Stimulated activated CD4-positive, alpha-beta T cell treated with anti-CD3 and anti-CD28 coated beads, Interleukin-2, amount 100 ng/mL, for 24 hours (primary cell): ENCODE data around the gene CD46.
"Not testable (repeated sequence)": the region's sequence is repeated elsewhere in the genome, so short reads cannot be mapped to it uniquely, and the experiment has no call there.

Experiments used
- DNase-seq, 2 donors: peaks; one replicate each; pipeline ENCODE4 v3.0.0-alpha.2; 2020

The CD46 gene

DNA sequence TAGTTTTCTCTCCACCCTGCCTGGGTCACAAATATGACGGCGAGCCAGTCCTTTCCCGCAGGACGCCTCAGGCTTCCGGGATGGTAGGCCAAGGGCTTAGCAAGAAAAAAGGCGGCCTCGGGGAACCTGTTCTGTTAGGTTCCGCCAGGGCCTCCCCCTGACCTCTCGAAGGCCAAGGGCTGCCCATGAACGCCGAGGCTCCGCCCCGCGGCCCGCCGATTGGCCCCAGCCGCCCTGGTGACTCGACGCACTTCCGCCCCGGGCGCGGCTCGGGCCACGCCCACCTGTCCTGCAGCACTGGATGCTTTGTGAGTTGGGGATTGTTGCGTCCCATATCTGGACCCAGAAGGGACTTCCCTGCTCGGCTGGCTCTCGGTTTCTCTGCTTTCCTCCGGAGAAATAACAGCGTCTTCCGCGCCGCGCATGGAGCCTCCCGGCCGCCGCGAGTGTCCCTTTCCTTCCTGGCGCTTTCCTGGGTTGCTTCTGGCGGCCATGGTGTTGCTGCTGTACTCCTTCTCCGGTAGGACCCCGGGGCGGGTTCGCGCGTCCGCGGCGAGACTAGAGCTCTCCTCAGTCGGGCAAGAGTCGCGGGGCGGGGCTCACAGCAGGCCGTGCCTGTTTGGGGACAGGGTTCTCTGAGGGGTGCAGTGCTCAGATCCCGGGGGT lies at the start of gene CD46:
CD46 (plus strand) TSS at position 265 of the 666 bp plus-strand sequence; CDS start at position 424, 159 bp downstream.
- DNase-seq, result peak; percentile 94 to 95

DNA sequence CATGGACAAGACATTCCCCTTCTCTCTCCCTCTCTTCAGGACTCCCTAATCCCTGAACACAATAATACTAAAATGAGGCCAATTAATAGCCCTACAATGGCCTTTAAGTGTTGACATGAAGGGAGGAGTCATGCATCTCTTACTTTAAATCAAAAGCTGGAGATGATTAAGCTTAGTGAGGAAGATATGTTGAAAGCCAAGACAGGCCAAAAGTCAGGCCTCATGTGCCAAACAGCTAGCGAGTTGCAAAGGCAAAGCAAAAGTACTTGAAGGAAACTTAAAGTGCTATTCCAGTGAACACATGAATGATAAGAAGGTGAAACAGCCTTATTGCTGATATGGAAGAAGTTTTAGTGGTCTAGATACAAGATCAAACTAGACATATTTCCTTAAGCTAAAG lies 49.5 kb upstream of the CD46 start:
- no peak for DNase-seq

DNA sequence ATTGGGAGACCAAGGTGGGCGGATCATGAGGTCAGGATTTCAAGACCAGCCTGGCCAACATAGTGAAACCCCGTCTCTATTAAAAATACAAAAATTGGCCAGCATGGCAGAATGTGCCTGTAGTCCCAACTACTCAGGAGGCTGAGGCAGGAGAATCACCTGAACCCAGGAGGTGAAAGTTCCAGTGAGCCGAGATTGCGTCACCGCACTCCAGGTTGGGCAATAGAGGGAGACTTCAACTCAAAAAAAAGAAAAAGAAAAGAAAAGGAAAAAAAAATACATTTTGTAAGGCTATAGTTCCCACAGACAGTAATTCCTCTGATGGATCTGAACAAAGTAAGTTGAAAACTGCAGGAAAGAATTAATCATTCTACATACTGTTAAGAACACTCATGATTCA lies 48.1 kb upstream of the CD46 start:
- DNase-seq, result no peak

DNA sequence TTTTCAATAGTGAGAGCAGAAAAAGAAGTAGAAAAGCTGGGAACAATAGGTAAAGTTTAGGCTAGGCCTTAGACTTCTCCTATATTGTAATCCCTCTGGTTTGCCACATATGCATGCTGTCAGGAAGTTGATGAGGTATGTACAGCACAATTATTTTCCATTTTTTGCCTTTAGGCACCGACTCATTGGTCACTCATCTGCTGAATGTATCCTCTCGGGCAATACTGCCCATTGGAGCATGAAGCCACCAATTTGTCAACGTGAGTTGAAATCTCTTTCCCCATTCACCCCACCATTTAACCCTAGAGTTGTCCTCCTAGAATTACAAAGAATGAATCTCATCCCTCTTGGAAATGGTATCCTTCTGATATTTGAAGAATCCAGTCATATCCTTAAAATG lies 43.9 kb upstream of the CD46 start:
- DNase-seq, result not testable (repeated sequence)

DNA sequence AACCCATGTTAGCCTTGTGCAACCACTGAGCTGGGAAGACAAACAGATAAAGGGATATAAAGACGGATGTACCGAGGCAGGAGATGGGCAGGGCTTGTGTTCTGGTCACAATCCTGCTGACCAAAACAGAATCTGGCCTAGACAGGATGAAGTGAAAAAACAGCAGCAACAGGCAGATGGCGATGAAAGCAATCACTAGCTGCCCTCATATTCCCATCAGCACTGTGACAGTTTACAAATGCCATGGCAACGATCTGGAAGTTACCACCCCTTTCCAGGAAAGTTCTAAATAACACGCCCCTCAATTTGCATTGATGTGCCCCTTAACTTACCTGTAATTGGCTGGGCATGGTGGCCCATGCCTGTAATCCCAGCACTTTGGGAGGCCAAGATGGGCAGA lies 40.6 kb upstream of the CD46 start:
- no peak for DNase-seq

DNA sequence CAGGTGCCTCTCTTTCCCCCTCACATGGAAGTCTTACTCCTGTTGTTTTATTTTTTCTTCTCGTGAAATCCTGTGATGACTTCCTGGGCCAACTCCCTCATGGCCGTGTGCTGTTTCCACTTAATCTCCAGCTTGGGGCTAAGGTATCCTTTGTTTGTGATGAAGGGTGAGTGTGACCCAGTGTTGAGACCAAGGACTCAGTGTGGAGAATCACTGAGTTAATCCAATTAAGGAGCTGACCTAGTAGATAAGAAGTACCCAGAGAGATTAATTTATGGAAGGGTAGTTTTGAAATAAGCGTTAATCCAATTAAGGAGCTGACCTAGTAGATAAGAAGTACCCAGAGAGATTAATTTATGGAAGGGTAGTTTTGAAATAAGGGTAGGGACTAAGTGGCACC lies 39.2 kb upstream of the CD46 start:
- DNase-seq, result not testable (repeated sequence)

DNA sequence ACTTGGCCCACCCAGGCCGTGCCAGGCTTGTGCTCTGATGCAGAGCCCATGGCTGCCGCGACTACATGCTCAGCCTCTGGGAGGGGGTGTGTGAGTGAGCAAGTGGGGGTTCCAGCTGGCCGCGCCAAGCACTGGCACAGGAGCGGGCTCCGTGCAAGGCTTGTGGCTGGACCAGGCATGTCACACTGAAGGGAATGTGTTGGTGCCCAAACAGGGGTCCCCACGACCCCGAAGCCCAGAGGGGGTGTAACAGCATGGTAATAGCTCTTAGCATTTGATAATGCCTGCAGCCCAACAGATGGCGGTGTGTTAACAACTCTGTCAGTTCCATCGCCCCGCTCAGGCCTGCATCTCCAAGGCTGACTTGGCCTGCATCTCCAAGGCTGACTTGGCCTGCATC lies 38.3 kb upstream of the CD46 start:
- DNase-seq, result no peak

DNA sequence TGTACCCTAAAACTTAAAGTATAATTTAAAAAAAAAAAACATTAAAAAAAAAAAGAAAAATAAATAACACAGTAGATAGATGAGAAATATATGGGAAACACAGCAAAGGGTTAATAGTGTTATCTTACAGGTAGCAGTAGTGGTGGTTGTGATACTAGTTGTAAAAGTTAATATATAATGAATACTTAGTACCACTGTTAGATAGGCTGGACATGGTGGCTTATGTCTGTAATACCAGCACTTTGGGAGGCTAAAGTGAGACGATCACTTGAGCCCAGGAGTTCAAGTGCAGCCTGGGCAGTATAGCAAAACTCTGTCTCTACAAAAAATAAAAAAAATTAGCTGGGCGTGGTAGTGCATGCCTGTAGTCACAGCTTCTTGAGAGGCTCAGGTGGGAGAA lies 32.6 kb upstream of the CD46 start:
- DNase-seq, result no peak

DNA sequence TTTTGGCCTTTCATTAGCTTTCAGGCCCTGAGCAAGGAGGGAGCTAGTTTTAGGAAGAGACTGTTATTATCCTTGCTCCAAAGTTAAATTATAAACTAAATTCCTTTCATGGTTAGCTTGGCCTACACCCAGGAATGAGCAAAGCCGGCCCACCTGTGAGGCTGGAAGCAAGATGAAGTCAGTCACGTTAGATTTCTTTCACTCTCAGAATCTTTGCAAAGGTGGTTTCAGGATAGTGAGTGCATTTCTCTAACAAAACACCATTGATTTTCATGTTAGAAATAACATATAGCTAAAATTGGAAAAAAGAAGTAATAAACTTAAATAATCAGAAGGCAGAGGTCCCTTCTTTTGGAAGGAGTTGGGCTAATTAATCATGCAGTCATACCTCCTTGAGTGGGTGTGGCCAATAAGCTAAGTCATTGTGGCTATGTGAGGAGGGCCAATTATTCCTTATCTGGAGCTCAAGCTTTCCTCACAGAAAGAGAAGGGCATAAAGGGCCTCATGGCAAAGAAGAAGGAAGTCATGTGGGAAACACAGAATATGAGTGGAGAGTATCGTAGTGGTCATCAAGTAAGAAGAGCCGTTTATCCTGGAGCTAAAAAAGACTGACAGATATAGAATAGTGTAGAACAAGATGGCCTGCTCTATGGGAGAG lies 23.5 kb upstream of the CD46 start:
- DNase-seq, result not testable (repeated sequence)

DNA sequence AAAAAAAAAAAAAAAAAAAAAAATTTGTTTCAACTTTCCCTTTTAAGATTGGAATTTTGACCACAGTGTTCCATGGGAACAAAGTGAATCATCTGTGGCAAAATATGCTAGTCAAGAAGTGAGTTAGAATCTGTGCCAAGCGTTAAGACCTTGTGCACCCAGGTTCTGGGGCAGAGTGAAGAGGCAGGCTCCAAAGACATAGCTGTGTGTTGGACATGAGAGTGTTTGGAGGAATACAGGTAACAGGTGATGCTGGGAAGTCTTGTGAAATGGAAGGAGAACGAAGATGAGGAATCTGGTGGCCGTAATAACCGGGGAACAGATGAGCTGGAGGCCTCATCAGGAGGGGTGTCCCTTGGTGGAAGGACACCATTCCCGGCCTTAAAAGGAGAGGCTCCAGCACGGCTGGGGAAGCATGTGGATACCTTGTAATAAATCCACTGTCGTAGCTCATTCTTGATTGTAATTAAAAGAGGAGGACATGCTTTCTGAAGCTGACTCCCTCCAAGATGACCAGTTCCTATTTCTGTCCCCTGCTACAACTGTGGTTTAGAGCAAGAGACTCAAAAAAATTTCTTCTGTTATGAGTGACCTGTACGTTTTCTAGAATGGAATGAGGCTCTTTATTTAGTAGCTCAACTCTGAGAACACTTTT lies 14.2 kb upstream of the CD46 start:
- not testable (repeated sequence) for DNase-seq

DNA sequence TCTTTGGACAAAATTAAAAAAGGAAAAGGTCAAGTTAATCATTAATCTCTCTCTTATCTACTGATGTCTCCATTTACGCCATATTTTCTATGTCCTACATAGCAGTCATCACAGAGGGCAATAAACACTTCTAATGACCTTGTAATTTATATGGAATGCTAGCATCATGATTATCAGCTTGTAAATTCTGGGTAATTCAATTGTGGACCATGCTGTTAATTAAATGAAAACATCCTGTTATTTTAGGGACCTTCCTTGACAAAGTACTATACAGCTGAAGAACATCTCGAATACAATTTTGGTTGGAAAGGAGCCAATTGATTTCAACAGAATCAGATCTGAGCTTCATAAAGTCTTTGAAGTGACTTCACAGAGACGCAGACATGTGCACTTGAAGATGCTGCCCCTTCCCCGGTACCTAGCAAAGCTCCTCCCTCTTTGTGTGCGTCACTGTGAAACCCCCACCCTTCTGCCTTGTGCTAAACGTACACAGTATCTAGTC lies 13.6 kb upstream of the CD46 start:
- DNase-seq, result not testable (repeated sequence)

DNA sequence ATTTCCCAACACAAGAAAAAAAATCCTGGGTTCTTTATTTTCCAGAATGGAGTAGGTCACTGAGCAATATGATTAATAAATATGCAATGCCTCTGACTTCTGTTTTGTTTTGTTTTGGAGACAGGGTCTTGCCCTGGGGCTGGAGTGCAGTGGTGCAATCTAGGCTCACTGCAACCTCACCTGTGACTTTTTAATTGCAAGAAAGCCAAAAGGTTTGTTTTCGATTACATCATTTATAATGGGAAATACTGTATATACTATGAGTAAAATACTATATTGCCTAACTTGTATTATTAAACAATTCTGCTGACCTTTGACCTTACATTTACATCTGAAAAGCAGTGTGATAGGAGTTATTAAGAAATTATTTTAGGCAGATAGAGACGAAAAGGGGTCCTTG lies 11.6 kb upstream of the CD46 start:
- no peak for DNase-seq

DNA sequence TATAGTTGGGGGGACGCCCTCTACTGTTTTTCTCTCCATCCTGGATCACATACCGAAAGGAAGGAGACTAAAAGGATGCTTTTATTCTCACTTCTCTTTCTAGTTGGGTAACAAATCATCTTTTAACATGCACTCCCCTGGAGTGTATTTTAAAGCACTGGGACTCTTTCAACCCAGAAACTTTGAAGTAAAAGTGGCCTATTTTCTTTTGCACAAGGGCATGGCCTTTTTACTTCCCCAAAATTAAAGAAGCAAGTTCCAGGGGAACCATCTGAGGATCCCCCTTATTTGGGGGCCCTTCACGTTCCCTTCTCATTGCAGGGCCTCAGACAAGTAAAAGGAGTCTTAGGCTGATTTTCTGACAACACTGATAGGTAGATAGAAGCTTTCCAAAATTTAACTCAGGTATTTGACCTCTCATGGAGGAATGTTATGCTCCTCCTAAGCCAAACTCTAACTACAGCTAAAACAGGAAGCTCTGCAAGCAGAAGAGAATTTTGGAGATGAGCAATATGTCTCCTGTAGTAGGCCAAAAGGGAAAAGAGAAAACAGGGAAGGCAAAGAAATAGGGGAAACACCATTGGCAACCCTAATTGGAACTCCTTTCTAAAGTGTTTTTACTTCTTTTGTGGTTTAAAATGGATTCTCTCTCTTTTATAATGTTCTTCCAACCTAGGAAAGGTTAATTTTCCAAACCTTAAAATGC lies 8.9 kb upstream of the CD46 start:
- no peak for DNase-seq

DNA sequence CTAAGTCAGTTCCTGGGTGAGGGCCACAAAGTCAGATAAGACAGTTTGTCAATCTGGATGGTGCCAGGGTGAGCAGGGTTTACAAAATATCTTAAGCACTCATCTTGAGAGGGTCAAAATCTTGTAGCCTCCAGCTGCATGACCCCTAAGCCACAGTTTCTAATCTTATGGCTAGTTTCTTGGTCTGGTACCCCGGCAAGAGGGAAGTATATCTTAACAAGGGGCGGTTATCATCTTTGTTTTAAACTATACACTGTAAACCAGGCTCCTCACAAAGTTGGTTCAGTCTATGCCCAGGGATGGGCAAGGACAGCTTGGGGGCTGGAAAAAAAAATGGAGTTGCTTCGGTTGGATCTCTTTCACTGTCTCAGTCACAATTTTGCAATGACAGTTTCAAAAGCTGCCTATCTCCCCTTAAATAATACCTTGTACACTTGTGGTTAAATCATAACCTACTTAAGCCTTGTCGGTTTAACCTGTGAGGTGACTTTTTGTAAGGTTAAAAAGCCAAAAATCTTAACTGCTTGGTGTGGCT lies 7.8 kb upstream of the CD46 start:
- DNase-seq, result no peak

DNA sequence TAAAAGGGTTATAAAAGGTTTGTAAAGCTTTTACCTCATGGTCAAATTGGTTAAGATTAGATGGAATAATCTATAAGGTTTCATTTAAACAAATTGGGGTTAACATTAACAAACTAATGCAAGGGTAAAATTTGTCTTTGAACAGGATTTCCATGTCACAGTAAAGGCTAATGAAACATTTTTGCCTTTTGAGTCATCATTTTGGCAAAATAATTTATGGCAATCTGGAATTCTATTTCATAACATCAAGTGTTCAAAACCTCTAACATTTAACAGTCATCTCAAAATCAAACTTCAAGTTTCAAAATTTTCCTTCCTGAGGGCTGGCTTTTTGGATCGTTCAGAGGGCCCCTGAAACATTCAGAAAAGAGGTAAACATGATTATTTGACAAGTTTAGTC lies 6.6 kb upstream of the CD46 start:
- DNase-seq, result no peak

DNA sequence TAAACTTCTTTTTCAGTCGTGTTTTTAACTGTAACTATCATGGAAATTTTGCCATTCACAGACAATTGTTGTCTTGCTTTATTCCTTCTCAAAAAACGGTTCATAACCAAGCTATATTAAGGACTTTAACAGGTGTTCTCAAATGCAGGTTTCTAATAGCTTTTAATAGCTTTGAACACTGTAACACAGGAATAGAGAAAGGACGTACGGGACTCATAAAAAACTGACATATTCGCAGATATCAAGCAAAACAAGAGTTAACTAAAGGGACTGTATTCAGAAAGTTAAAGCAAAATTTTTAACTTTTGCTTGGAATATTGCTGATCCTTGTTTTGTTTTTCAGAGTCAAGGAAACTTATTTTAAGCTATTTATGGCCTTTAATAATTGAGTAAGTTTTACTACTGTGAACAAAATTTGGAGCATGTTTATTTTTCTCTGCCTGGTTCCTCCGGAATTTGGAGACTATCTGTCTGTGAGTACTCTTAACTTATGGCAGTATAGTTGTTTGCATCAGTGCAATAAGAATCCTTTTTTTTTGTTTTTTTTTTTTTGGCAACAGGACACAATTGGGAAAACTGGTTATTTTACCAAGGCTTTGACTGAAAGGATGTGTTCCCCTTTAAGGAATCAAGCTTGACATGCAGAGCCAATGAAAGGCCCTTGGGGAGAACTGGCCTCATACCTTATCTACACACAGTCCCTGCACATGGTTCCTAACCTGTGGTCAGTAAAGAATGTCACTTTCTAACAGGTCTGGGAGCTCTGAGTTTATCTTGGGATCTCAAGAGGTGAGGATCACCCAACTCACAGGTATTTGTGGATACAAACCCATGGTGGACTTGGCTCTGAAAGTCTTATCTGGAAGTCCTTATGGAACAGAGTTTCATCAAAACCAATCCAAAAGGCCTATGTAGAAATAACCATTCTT lies 5.8 kb upstream of the CD46 start:
- no peak for DNase-seq

DNA sequence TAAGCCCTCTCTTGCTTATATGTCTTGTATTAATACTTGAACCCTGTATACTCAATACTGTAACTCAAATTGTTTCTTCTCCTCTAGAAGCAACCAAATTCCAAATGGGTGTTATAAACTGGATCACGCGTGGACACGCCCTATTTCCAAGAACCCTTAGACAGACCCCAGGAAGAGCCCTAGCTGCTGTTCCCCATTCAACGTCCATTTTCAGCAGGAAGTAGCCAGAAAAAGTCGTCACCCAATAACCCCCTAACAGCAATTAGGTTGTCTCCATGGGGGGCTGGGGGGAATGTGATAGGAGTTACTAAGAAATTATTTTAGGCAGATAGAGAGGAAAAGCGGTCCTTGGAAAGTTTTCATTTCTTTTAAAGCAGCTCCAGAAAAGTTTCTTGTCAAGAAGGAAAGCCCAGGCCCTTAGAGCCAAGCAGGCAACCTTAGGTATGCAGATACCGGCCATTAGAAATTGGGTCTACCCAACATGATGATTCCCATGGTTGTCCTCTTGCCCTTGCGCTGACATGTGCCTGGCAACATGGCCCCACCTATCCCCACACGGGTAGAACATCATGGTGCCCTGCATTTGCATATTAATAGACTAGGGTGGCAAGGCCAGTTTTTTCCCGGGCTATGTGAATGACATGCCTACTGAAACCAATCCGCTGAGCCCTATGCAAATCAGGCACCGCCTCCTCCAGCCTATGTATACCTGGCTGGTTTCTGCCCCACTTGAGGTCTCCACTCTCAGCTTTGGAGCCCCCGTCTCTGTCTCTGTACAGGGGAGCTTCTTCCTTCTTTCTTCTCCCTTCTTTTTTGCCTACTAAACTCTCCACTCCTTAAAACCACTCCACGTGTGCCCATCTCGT lies 4.0 kb upstream of the CD46 start:
- no peak for DNase-seq

DNA sequence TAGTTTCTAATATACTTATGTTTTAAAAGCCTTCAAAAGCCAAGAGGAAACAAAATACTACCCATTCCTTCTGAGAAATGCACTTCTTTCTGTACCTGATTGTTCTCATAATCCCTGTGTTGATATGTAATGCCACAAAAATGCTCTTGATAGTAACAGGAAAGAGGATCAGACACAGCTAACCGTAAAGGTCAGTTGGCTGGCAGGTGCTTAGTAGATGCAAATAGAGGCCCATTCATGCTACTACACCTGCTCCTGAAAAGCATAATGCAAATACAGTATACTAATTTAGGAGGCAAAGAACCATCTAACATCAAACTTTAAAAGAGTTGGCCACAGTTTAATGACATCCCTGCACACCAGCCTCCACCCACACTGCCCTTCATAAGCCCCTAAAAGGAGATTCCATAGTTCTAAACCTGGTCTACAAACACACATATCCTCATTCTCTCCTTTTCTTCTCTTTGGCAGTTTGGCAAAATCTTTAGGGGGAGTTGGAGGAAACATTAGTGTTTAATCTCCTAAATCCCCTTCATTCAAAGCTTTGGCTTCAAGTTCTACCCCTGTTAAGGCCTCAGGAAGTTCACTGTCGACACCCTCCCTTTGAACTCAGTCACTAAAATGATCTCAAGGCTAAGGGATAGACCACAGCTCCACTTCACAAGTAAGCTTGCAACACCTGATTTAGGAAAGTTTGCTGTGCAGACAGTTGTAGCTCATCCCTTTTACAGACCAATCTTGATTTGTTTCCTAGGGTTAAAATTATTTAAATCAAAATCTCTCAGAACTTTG lies 2.9 kb upstream of the CD46 start:
- DNase-seq, result no peak

DNA sequence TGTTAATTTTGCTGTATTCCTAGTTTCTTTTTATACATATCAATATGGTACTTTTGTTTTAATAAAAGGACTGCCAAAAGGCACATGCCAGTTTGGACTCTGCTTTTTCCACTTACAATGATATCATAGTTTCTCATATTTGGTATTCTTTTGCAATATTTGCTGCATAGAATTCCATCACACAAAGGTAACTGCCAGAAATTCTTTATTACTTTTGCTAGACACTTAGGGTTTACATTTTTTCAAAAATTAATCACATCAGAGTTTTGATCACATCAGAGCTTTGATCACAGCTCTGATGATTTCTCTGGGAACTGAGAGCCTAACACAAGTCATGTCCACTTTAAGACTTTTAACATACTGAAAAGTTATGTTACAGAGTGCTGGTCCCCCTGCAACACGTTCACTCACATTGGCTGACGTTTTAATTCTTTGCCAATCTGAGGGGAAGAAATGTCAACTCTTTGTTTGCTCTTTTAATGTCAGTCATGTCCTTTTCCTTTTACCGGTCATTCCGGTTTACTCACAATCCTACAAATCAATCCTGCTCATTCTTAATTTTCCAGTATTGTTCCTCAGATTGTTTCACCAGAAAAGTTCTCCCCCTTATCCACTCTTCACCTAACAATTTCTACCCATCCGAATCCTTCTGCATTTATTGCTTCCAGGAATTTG lies 1.1 kb upstream of the CD46 start:
- no peak for DNase-seq

DNA sequence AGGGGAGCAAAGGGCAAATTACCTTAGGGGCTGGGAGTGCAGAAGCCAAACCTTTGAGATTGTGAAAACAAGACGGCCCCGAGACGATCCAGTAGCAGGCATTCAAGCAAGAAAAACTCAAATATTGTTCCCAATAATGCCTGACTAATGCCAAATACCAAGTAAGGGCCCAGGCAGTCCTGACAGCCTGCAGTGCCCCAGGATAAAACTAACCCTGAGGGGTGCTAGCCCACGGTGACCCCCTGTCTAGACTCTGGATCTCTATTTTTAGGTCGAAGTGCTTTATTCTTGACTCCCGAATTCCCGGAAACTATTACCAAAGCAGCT lies 428 bp upstream of the CD46 start:
- DNase-seq, result not testable (repeated sequence)
